ENCODE results near the gene WNT1. TPM values are rescaled to one million over a fixed set of nuclear protein-coding genes. Genes with fewer than 3 reads are reported as not detected.

The WNT1 gene
- total RNA-seq, 1 donor from 2014 or later, result not detected

GRCh38 chr12:48954841-48955501 is 23.2 kb upstream of the WNT1 start:
- H3K27ac Mint-ChIP-seq, result peak overlapping the region; percentile 98
- peak overlapping the region; percentile 97 for H3K4me3 Mint-ChIP-seq
- no peaks in the 10 kb centered on the region for H3K9me3 Mint-ChIP-seq
- no peak for TF ChIP-seq CTCF (IDR thresholded peaks at IDR 0.05; ENCODE audit: unreplicated experiment)
- no peaks in the 10 kb centered on the region for H3K27me3 Mint-ChIP-seq (ENCODE audit: low read depth)
- H3K4me1 Mint-ChIP-seq, result peaks cover 17% of the 10 kb centered on the region
- H3K36me3 Mint-ChIP-seq, result peaks cover 3% of the 10 kb centered on the region
- DNase-seq (ENCODE audit: low spot score in 2 of 2, unreplicated experiment in 2 of 2), result no peak

GRCh38 chr12:48956279-48957140 is 21.6 kb upstream of the WNT1 start:
- H3K36me3 Mint-ChIP-seq, result no peaks in the 10 kb centered on the region
- peaks cover 7% of the 10 kb centered on the region for H3K27me3 Mint-ChIP-seq (ENCODE audit: low read depth)
- peak; percentile 68 to 76 for DNase-seq (ENCODE audit: low spot score in 2 of 2, unreplicated experiment in 2 of 2)
- peak overlapping the region; percentile 97 for H3K4me3 Mint-ChIP-seq
- no peaks in the 10 kb centered on the region for H3K9me3 Mint-ChIP-seq
- H3K4me1 Mint-ChIP-seq, result peaks cover 17% of the 10 kb centered on the region
- peak overlapping the region; percentile 98 for H3K27ac Mint-ChIP-seq
- no peak for TF ChIP-seq CTCF (IDR thresholded peaks at IDR 0.05; ENCODE audit: unreplicated experiment)

GRCh38 chr12:48957141-48958048 is 20.7 kb upstream of the WNT1 start, which contains the start of gene ARF3:
ARF3 (minus strand) TSS chr12:48957487; CDS start chr12:48941095, 16,392 bp downstream.
- DNase-seq (ENCODE audit: low spot score in 2 of 2, unreplicated experiment in 2 of 2), result peak; percentile 95 to 96
- Mint-ChIP-seq H3K27ac (peak within 1 kb of the TSS; percentile 98), H3K27me3 (ENCODE audit: low read depth) (peaks cover 7% of the 10 kb centered on the region), H3K4me1 (peaks cover 17% of the 10 kb centered on the region), H3K9me3 (no peaks in the 10 kb centered on the region), H3K4me3 (peak within 1 kb of the TSS; percentile 97), H3K36me3 (no peaks in the 10 kb centered on the region)
- no peak for TF ChIP-seq CTCF (IDR thresholded peaks at IDR 0.05; ENCODE audit: unreplicated experiment)

GRCh38 chr12:48958049-48958388 is 20.1 kb upstream of the WNT1 start:
- Mint-ChIP-seq H3K27ac (peak overlapping the region; percentile 98), H3K27me3 (ENCODE audit: low read depth) (peaks cover 7% of the 10 kb centered on the region), H3K9me3 (no peaks in the 10 kb centered on the region), H3K4me3 (peak overlapping the region; percentile 97), H3K4me1 (peaks cover 17% of the 10 kb centered on the region), H3K36me3 (no peaks in the 10 kb centered on the region)
- DNase-seq (ENCODE audit: low spot score in 2 of 2, unreplicated experiment in 2 of 2), result no peak
- no peak for TF ChIP-seq CTCF (IDR thresholded peaks at IDR 0.05; ENCODE audit: unreplicated experiment)

GRCh38 chr12:48960834-48961233 is 17.3 kb upstream of the WNT1 start:
- Mint-ChIP-seq H3K4me1 (peaks cover 12% of the 10 kb centered on the region), H3K36me3 (no peaks in the 10 kb centered on the region), H3K9me3 (no peaks in the 10 kb centered on the region), H3K4me3 (no peak overlapping the region), H3K27ac (no peak overlapping the region), H3K27me3 (ENCODE audit: low read depth) (peaks cover 17% of the 10 kb centered on the region)
- no peak for DNase-seq (ENCODE audit: low spot score in 2 of 2, unreplicated experiment in 2 of 2)
- TF ChIP-seq CTCF (IDR thresholded peaks at IDR 0.05; ENCODE audit: unreplicated experiment), result no peak

Data from mesothelial cell of epicardium (in vitro differentiated cells).